CMK (cell line): Measurements from ENCODE around the gene FGGY.

Experiments used
- DNase-seq: peaks from one replicate; pipeline ENCODE4 v3.0.0-alpha.2; 2010; ENCODE audit warnings: low read depth

The FGGY gene

GRCh38 chr1:59737638-59738037 lies 440.7 kb downstream of the FGGY start:
- DNase-seq = no peak

- DNase-seq = no peak
Measured at GRCh38 chr1:59738152-59738551, 441.3 kb downstream of the FGGY start.

DNA sequence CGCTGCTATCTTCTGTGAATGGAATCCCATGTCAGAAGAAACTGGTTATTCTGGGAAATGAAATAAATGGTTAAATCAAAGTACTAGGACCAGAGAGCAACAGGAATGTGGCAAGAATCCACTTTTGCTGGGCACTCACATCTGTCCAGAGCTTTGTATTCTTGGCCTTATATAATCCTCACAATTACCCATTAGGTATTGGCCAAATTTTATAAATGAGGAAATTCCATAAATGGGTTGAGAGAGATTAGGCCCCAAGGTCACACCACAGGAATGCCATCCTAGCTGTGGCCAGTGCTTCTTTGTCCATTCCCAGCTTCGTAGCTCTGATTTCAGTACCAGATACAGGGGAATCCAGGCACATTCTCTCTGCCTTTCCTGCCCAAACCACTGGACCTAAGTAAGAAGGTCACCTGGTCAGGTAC lies 441.7 kb downstream of the FGGY start:
- DNase-seq = no peak

DNA sequence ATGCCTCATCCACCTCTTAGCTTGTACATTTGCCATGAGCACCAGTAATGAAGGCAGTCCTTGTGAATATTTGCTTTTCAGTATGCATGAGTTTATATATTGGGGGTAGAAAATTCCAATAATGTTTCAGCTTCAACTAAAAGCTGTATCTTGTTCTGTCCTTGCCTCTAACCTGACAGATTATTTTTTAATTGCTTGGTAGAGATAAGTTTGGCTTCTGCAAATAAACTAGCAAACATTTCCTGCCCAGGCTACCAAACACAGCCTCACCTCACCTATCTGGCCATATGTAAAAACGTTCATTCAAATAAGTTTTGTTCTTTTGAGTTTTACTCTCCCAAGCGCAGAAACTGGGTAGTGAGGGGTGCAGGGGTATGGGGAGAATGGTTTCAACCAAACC lies 442.2 kb downstream of the FGGY start:
- no peak for DNase-seq

- DNase-seq = no peak
Measured at GRCh38 chr1:59742526-59742925, 445.6 kb downstream of the FGGY start.

DNA sequence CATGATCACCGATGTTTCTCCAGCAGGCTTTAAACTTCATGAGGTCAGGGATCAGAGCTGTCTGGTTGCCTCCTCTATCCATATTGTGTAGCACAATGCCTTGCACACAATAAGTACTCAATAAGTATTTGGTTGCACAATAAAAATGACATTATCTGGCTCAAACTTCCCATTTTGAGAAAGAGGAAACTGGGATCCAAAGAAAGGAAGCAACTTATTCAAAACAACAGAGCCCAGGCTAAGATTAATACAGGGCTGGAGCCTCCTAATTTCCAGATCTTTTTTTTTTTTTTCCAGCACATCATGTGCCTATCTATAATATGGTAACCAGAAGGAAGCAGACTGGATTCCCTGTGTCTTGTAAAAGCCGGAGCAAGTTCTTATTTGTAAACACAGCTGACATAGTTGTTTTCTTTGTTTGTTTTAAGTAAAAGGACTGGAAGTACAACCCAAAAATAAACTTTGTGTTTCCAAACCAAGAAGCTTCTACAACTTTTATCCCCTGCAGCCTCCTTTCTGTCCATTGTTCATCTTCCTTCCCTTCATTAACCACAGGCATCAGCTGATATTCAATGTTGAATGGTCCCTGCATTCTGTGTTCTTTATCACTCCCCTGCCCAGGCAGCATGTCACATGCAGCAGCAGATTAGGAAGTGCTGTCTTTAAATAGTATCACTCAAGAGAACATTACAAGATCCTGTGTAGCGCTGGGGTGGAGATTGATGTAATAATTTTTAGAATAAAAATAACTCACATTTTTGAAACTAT lies 446.6 kb downstream of the FGGY start:
- DNase-seq = no peak

DNA sequence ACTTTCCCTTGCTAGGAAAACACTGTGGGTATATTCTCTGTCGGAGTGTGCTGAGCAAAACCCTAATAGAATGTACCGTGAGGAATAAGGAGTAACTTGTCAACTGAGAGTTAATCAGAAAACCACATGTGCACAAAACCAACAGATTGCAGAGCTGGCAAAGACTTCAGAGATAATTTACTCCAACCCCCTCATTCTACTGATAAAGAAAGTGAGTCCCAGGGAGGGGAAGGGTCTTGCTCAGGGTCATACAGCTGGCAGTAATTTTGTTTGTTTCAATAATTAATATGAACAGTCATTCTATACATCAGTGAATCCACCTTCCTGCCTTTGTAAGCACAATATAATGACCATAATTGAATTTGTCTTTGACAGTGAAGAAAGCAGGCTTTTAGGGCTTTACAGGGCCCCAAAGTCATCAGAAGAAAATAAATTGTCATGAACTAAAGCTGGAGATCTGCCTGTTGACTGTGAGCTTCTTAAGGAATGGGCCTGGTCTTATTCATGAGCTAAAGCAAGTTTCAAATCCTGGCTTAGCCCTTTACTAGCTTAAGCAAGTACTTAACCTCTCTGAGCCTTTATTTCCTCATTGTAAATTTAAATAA lies 450.6 kb downstream of the FGGY start:
- no peak for DNase-seq

- no peak for DNase-seq
Measured at GRCh38 chr1:59748123-59748522, 451.2 kb downstream of the FGGY start.

- DNase-seq = no peak
Measured at GRCh38 chr1:59750328-59751003, 453.6 kb downstream of the FGGY start.

GRCh38 chr1:59751004-59751395 lies 454.1 kb downstream of the FGGY start:
- no peak for DNase-seq

GRCh38 chr1:59751801-59752200 lies 454.9 kb downstream of the FGGY start:
- no peak for DNase-seq

GRCh38 chr1:59752556-59753414 lies 455.9 kb downstream of the FGGY start:
- DNase-seq = no peak

GRCh38 chr1:59755069-59755685 lies 458.3 kb downstream of the FGGY start:
- no peak for DNase-seq

GRCh38 chr1:59757197-59757747 lies 460.4 kb downstream of the FGGY start:
- no peak for DNase-seq

DNA sequence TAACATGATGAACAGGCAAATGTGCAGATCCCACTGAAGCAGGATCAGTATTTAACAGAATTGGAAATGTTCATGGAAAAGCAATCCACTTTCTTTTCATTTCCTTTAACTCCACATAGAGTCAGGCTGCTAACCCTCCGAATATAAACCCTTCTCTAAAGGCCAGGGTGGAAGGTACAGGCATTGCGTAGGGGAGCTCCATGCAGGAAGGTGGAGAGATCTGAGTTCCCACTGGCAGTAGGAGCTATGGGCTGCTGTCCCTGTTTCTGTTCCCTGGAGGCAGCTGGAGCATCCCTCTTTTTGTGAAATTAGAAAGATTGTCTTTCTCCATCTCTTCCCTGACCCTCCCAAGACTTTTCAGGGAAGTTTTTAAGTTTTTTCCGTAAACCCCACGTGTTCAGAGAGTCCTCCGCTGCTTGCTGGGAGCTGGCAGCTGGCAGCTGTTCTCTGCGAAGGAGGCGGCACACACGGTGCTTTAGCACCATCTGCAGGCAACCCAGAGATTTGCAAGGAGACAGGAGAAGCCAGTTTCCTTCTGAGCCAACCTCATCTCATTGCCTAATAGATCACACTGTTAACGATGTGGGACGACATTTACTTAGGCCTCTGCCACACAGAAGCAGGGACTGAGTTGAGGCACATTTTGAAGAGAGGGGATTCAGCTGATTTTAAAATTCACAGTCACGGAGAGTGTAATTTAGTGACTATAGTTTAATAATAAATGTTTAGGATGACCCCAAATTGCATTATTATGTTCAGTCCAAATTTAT lies 462.4 kb downstream of the FGGY start:
- DNase-seq = peak; percentile 43

DNA sequence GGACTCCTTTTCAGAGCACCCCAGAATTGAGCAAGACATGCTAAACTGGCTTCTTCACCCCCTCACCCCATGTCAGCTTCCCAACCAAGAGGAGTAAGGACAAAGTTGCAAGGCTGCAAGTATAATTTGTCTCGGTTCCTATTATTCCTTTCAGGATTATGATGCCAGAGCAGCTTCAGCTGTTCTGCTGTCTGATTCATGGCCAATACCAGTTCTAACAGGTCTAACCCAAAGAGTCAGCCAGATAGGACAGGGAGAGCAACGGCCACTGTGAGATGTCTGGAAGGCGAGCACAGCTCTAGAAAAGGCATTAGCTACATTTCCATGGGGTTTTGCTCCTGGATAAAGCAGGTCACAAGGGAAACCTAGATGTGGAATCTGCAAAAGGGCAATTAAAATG lies 464.5 kb downstream of the FGGY start:
- no peak for DNase-seq

DNA sequence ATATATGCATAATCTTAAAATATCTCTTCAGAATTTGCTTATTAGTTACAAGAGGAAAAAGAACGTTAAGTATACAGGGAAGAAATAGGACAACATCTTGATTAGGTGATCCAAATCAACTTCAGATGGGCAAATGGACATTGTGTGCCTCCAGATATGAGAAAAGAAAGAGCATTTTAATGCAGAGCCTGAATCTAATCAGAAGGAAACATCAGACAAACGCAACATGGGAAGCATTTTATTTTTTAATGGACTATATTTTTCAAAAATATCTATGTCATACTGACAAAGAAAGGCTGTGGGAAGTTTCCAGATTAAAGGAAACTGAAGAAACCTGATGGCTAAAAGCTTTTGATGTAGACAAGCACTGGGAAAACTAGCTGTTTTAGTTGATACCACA lies 466.5 kb downstream of the FGGY start:
- DNase-seq = no peak

GRCh38 chr1:59765011-59765730 lies 468.3 kb downstream of the FGGY start:
- DNase-seq = no peak

DNA sequence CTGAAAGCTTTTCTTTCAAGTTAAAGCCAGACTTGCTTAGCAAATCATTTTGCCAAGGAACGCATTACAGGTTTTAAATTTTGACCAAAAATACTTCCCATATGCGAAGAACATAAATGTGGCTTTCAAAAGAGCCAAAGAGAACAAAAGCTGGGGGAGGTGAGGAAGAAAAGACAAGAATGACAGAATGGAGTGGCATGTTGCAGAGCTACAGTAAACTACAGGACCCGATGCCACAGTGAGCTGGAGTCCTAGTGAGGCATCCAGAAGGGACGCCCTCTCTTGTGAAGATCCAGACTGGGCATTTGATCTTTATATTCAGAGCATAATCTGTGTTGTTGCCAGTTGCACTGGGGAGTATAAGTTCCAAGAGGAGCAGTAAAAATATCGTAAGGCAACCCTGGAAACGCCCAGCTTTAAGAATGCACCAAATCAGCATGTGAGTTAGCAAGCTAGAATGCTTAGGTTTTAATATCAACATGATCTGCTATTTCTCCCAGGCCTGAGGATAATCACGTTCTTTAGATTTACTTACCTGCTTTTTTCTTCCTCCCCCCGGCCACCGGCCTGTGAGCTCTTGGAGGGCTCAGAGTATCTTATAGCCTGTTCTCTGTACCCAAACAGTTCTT lies 469.4 kb downstream of the FGGY start:
- no peak for DNase-seq

GRCh38 chr1:59767119-59767518 lies 470.2 kb downstream of the FGGY start:
- DNase-seq = no peak
